Transverse colon (tissue), 4 donors: ENCODE measurements around the gene DPF3. TPM values are rescaled to one million over a fixed set of nuclear protein-coding genes. Genes with fewer than 3 reads are reported as not detected.

ENCODE experiments used
- DNase-seq: peaks from one replicate; pipeline ENCODE4 v3.0.0-alpha.2; 2019
- H3K27ac ChIP-seq, 4 donors: fragments of 200-600 bp; sonication (generic); 2 replicates each; pipeline ENCODE4 v1.5.1; 2016 to 2018; ENCODE audit warnings: inconsistent platforms in 4 of 4
- H3K27me3 ChIP-seq: fragments of 200-600 bp; sonication (generic); 2 replicates; pipeline ENCODE4 v1.5.1; 2017; ENCODE audit warnings: inconsistent platforms
- H3K36me3 ChIP-seq, 4 donors: fragments of 200-600 bp; sonication (generic); 2 replicates each; pipeline ENCODE4 v1.5.1; 2017 to 2019; ENCODE audit warnings: inconsistent platforms in 4 of 4
- H3K4me1 ChIP-seq, 4 donors: fragments of 200-600 bp; sonication (generic); 2 replicates each; pipeline ENCODE4 v1.5.1; 2017 to 2020; ENCODE audit warnings: inconsistent platforms in 4 of 4
- H3K4me3 ChIP-seq, 4 donors: fragments of 200-600 bp; sonication (generic); 1 replicate in 1 of 4; 2 replicates in 3 of 4; pipeline versions ENCODE4 v1.5.1 to v1.6.1; 2017 to 2019; ENCODE audit warnings: inconsistent platforms in 4 of 4
- H3K9me3 ChIP-seq, 2 donors: fragments of 200-600 bp; sonication (generic); 2 replicates each; pipeline ENCODE4 v1.5.1; 2017 to 2019; ENCODE audit warnings: inconsistent platforms in 2 of 2
- CTCF ChIP-seq, 5 experiments: fragments of 200-600 bp in 3 of 5; fragments of 450-650 bp in 2 of 5; sonication (generic) in 3 of 5; IDR thresholded peaks; 1 replicate in 2 of 5; 2 replicates in 3 of 5; pipeline ENCODE4 v1.5.1; 2016 to 2017; ENCODE audit warnings: antibody characterized with exemption in 5 of 5, inconsistent platforms in 3 of 5, mild to moderate bottlenecking in 2 of 5, moderate library complexity in 1 of 5
- EP300 ChIP-seq: sonication (generic); formaldehyde crosslinking; IDR thresholded peaks from one replicate; pipeline ENCODE4 v1.6.1; 2017; ENCODE audit warnings: antibody characterized with exemption, low read depth
- POLR2A ChIP-seq: fragments of 450-650 bp; IDR thresholded peaks from one replicate; pipeline ENCODE4 v1.6.1; 2016; ENCODE audit warnings: antibody characterized with exemption, mild to moderate bottlenecking, moderate library complexity
- POLR2AphosphoS5 ChIP-seq, 3 donors: sonication (generic); formaldehyde crosslinking; IDR thresholded peaks; one replicate each; pipeline ENCODE4 v1.6.1; 2016; ENCODE audit warnings: antibody characterized with exemption in 3 of 3
- WGBS, 2 donors: methylation state at CpG; one replicate each; pipeline ENCODE4 v1.1.5; 2018; ENCODE audit warnings: low coverage in 1 of 2; 5-methylcytosine and 5-hydroxymethylcytosine counted together
- in situ Hi-C, 4 donors: fragments of 200-750 bp; cut with MboI; loops; one replicate each; pipeline versions ENCODE4 v1.15.0 to v1.15.1; 2017; ENCODE audit warnings: low sequenced_read_pairs in 3 of 4, low pct_ligation_motif_present in 1 of 4, low pct_unique_long_range_greater_than_20kb in 1 of 4
- intact Hi-C: fragments of 100-400 bp; cut with DNase I; formaldehyde crosslinking; loops from one replicate; pipeline ENCODE4 v1.15.1; 2023; ENCODE audit warnings: low total_unique reads
- total RNA-seq, 4 donors: library from RNA; depleted of rRNA; stranded (reverse); fragments of >200 nt; gene quantifications; one replicate each; pipeline ENCODE4 v1.1.0, GENCODE V29; 2016

Gene DPF3
- total RNA-seq, 4 donors from 2014 or later: 7.1 to 23.5 (median 10.9) TPM

- intact Hi-C loops (loop anchor here (5.0 kb wide), 1 partner anchor 80 kb away; no protein-coding TSS in a partner anchor), in situ Hi-C loops (loop anchor here in 1 of 4 donors (10.0 kb wide), 1 partner anchor 377 kb away; no protein-coding TSS in a partner anchor)
- peak; percentile 30 for DNase-seq
- Histone ChIP-seq H3K4me1 (peaks cover 10 to 29% (median 22%) of the 10 kb centered on the region in 4 donors), H3K36me3 (no peaks in the 10 kb centered on the region), H3K4me3 (peak overlapping the region; percentile 15 to 94 (median 64)), H3K27me3 (peaks cover 36% of the 10 kb centered on the region), H3K27ac (peak overlapping the region in 2 of 4 donors; percentile 28 to 82), H3K9me3 (no peaks in the 10 kb centered on the region)
- no peak for TF ChIP-seq POLR2AphosphoS5 (IDR thresholded peaks at IDR 0.05)
- TF ChIP-seq CTCF (IDR thresholded peaks at IDR 0.05): no peak
- no peak for TF ChIP-seq POLR2A
- TF ChIP-seq EP300: no peak
- WGBS, 2 donors: 0 to 1% methylated on average over 1 to 47 of the region's 47 CpGs
These were observed 1.6 kb downstream of the DPF3 start for GRCh38 chr14:72892103-72892878.

GRCh38 chr14:72891666-72892102 is 2.2 kb downstream of the DPF3 start:
- intact Hi-C loops: loop anchor here (5.0 kb wide), 1 partner anchor 79 kb away; no protein-coding TSS in a partner anchor
- H3K4me1 ChIP-seq: peaks cover 10 to 29% (median 22%) of the 10 kb centered on the region in 4 donors
- peaks cover 31% of the 10 kb centered on the region for H3K27me3 ChIP-seq
- TF ChIP-seq EP300: no peak
- TF ChIP-seq POLR2A: no peak
- no peak for TF ChIP-seq POLR2AphosphoS5 (IDR thresholded peaks at IDR 0.05)
- TF ChIP-seq CTCF (IDR thresholded peaks at IDR 0.05): no peak
- no peaks in the 10 kb centered on the region for H3K9me3 ChIP-seq
- WGBS, 2 donors: 4 to 7% methylated on average over 8 to 14 of the region's 14 CpGs
- no peaks in the 10 kb centered on the region for H3K36me3 ChIP-seq
- no peak for DNase-seq
- H3K27ac ChIP-seq: no peak overlapping the region
- H3K4me3 ChIP-seq: peak overlapping the region in 3 of 4 donors; percentile 64 to 94 (median 65)
- in situ Hi-C loops: loop anchor here in 1 of 4 donors (10.0 kb wide), 1 partner anchor 377 kb away; no protein-coding TSS in a partner anchor

GRCh38 chr14:72889366-72889765 is 4.5 kb downstream of the DPF3 start:
- no peak for DNase-seq
- H3K27ac ChIP-seq: no peak overlapping the region
- no peaks in the 10 kb centered on the region for H3K9me3 ChIP-seq
- peaks cover 8 to 19% (median 14%) of the 10 kb centered on the region in 4 donors for H3K4me1 ChIP-seq
- no peak for TF ChIP-seq POLR2AphosphoS5 (IDR thresholded peaks at IDR 0.05)
- no peak for TF ChIP-seq EP300
- no peak for TF ChIP-seq POLR2A
- TF ChIP-seq CTCF (IDR thresholded peaks at IDR 0.05): no peak
- WGBS, 2 donors: 78% methylated on average over 1 to 5 of the region's 5 CpGs
- H3K4me3 ChIP-seq: no peak overlapping the region
- H3K27me3 ChIP-seq: peaks cover 21% of the 10 kb centered on the region
- no peaks in the 10 kb centered on the region for H3K36me3 ChIP-seq
- in situ Hi-C loops (no loop called here), intact Hi-C loops (no loop called here)

- 71 to 88% methylated on average over 1 to 2 of the region's 2 CpGs for WGBS, 2 donors
- Histone ChIP-seq H3K36me3 (no peaks in the 10 kb centered on the region), H3K4me3 (no peak overlapping the region), H3K27me3 (peaks cover 21% of the 10 kb centered on the region), H3K4me1 (peaks cover 8 to 18% (median 13%) of the 10 kb centered on the region in 4 donors), H3K9me3 (no peaks in the 10 kb centered on the region), H3K27ac (no peak overlapping the region)
- no peak for DNase-seq
- in situ Hi-C loops: no loop called here
- TF ChIP-seq CTCF (IDR thresholded peaks at IDR 0.05) (no peak), POLR2AphosphoS5 (IDR thresholded peaks at IDR 0.05) (no peak), POLR2A (no peak), EP300 (no peak)
- intact Hi-C loops: no loop called here
These were observed 5.2 kb downstream of the DPF3 start for GRCh38 chr14:72888636-72889201.
